Right lobe of liver (tissue), 4 donors: Measurements from ENCODE around the gene TSPAN32.

Experiments
- CTCF ChIP-seq, 4 donors: fragments of 200-600 bp in 3 of 4; fragments of 450-650 bp in 1 of 4; IDR thresholded peaks; one replicate each; pipeline versions ENCODE4 v1.5.1 to v1.8.0; 2016 to 2022; ENCODE audit warnings: antibody characterized with exemption in 4 of 4, mild to moderate bottlenecking in 2 of 4
- POLR2A ChIP-seq: fragments of 450-650 bp; IDR thresholded peaks from one replicate; pipeline ENCODE4 v1.6.1; 2017; ENCODE audit warnings: antibody characterized with exemption, mild to moderate bottlenecking
- donor health status: DM: no; HTN: no; CAD: no.
- donor health status: DM: no; HTN: no; CAD: no.
- donor health status: DM: no; HTN: yes; CAD: no.

- TF ChIP-seq CTCF (IDR thresholded peaks at IDR 0.05) (no peak), POLR2A (no peak)
These were observed 30.2 kb upstream of the TSPAN32 start for GRCh38 chr11:2271327-2272227.
